ENCODE results near the gene GRAMD1B. TPM values are rescaled to one million over a fixed set of nuclear protein-coding genes. Genes with fewer than 3 reads are reported as not detected.

Gene GRAMD1B
- total and polyA plus RNA-seq, 5 donors from 2014 or later, result 1.7 to 10.8 (median 5.3) TPM

DNA sequence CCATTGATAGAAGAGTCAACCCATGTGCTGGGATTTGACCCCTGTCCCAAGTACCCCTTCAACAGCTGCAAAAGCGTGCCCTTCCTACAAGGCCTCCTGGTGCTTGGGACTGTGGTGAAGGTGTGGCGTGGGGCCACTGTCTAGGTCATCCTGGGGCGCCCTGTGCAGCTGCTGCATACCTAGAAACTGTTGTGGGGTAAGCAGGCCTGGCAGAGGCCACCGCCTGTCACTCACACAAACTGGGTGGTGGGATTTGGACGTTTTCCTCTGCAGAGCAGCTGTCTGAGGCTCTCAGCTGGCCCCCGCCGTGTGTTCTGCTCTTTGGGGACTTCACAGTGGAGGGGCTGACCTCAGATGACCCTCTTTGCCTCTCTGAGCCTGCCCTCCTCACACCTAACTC lies 154.7 kb downstream of the GRAMD1B start:
- peaks cover 0 to 12% (median 7%) of the 10 kb centered on the region in 4 donors for H3K4me1 Mint-ChIP-seq
- H3K27me3 ChIP-seq (ENCODE audit: control insufficient read depth, insufficient read depth, low read length), result no peaks in the 10 kb centered on the region
- H3K4me3 Mint-ChIP-seq, result no peak overlapping the region
- H3K27ac Mint-ChIP-seq, result no peak overlapping the region
- no peak overlapping the region for H3K4me3 ChIP-seq (ENCODE audit: low read depth, low read length)
- DNase-seq (no peak), ATAC-seq (ENCODE audit: low read depth in 2 of 2) (no peak)
- H3K36me3 Mint-ChIP-seq, result peaks cover 4% of the 10 kb centered on the region
- no peaks in the 10 kb centered on the region for H3K36me3 ChIP-seq (ENCODE audit: control insufficient read depth, insufficient read depth, low read length)
- no peaks in the 10 kb centered on the region for H3K27me3 Mint-ChIP-seq
- no peaks in the 10 kb centered on the region for H3K9me3 Mint-ChIP-seq
- H3K27ac ChIP-seq (ENCODE audit: insufficient read depth, low read length, poor library complexity, severe bottlenecking), result no peak overlapping the region
- H3K9me3 ChIP-seq (ENCODE audit: control insufficient read depth in 2 of 2, low read length in 2 of 2), result no peaks in the 10 kb centered on the region
- peaks cover 6% of the 10 kb centered on the region for H3K4me1 ChIP-seq (ENCODE audit: control insufficient read depth, insufficient read depth, low read length, poor library complexity, severe bottlenecking)

DNA sequence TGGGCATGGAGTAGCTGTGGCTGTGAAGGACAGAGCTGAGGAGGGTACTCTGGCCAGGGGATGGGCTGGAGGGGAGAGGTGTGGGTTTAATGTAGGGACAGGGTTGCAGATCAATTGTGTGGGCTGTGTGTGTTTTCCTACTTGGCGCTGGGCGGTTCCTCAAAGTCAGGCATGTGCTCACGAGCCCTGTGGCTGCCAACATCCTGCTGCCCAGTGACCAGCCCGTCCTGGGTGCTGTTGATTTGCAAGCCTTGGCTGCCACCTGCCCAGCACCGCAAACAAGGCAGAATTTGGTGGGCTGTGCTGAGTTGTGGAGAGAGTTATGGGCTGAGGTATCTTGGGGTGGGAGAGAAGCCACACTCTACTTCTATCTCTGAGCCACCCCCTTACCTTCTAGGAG lies 155.1 kb downstream of the GRAMD1B start:
- Mint-ChIP-seq H3K9me3 (no peaks in the 10 kb centered on the region), H3K4me1 (peaks cover 0 to 11% (median 7%) of the 10 kb centered on the region in 4 donors), H3K36me3 (peaks cover 4% of the 10 kb centered on the region), H3K27ac (no peak overlapping the region), H3K27me3 (no peaks in the 10 kb centered on the region), H3K4me3 (no peak overlapping the region)
- Histone ChIP-seq H3K9me3 (ENCODE audit: control insufficient read depth in 2 of 2, low read length in 2 of 2) (no peaks in the 10 kb centered on the region), H3K4me3 (ENCODE audit: low read depth, low read length) (no peak overlapping the region), H3K4me1 (ENCODE audit: control insufficient read depth, insufficient read depth, low read length, poor library complexity, severe bottlenecking) (peaks cover 6% of the 10 kb centered on the region), H3K27me3 (ENCODE audit: control insufficient read depth, insufficient read depth, low read length) (no peaks in the 10 kb centered on the region), H3K36me3 (ENCODE audit: control insufficient read depth, insufficient read depth, low read length) (no peaks in the 10 kb centered on the region), H3K27ac (ENCODE audit: insufficient read depth, low read length, poor library complexity, severe bottlenecking) (no peak overlapping the region)
- no peak for DNase-seq
- ATAC-seq (ENCODE audit: low read depth in 2 of 2), result no peak

DNA sequence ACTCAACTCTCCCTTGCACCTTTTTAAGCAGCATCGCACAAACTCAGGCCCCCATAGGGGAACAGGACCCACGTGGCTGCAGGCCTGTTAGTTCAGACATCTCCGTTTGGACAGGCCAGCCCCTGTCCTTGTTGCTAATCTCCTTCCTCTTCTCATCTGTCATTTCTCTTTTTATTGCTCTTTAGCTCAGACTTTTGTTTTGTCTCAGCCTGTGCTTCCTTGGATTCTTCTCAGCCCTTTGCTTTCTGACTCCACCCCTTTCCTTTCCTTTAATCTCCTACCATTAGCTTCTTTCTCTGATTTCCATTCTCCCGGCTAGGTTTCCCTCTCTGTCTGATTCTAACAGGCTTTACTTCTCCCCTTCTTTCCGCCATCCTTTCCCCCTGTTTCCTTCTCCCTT lies 155.6 kb downstream of the GRAMD1B start:
- Histone ChIP-seq H3K27me3 (ENCODE audit: control insufficient read depth, insufficient read depth, low read length) (no peaks in the 10 kb centered on the region), H3K9me3 (ENCODE audit: control insufficient read depth in 2 of 2, low read length in 2 of 2) (no peaks in the 10 kb centered on the region), H3K36me3 (ENCODE audit: control insufficient read depth, insufficient read depth, low read length) (no peaks in the 10 kb centered on the region), H3K4me3 (ENCODE audit: low read depth, low read length) (no peak overlapping the region), H3K27ac (ENCODE audit: insufficient read depth, low read length, poor library complexity, severe bottlenecking) (no peak overlapping the region), H3K4me1 (ENCODE audit: control insufficient read depth, insufficient read depth, low read length, poor library complexity, severe bottlenecking) (peaks cover 3% of the 10 kb centered on the region)
- H3K27ac Mint-ChIP-seq, result no peak overlapping the region
- H3K36me3 Mint-ChIP-seq, result peaks cover 4% of the 10 kb centered on the region
- no peak for ATAC-seq (ENCODE audit: low read depth in 2 of 2)
- no peaks in the 10 kb centered on the region for H3K27me3 Mint-ChIP-seq
- peaks cover 0 to 6% (median 5%) of the 10 kb centered on the region in 4 donors for H3K4me1 Mint-ChIP-seq
- no peak overlapping the region for H3K4me3 Mint-ChIP-seq
- no peaks in the 10 kb centered on the region for H3K9me3 Mint-ChIP-seq
- DNase-seq, result no peak

DNA sequence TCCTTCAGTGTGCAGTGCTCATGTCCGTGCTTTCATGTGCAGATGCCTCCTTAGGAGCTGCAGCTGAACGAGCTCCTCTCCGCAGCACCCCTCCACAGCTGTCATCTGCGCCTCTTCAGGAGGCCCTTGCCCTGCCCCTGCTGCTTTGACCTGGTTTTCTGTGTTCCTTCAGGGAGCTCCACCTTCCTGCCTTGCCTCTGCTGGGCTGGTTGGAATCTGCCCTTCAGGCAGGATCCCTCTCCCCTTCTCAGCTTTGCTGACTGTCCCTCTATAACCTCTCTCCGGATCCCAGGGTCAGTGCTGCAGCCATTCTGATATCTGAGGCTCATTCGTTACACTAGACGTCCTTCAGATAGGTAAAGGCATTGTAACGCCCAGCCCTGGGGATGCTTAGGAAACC lies 156.5 kb downstream of the GRAMD1B start:
- no peaks in the 10 kb centered on the region for H3K4me1 ChIP-seq (ENCODE audit: control insufficient read depth, insufficient read depth, low read length, poor library complexity, severe bottlenecking)
- H3K36me3 Mint-ChIP-seq, result peaks cover 4% of the 10 kb centered on the region
- no peaks in the 10 kb centered on the region for H3K27me3 ChIP-seq (ENCODE audit: control insufficient read depth, insufficient read depth, low read length)
- DNase-seq (no peak), ATAC-seq (ENCODE audit: low read depth in 2 of 2) (no peak)
- peak overlapping the region in 1 of 3 donors; percentile 44 for H3K27ac Mint-ChIP-seq
- no peak overlapping the region for H3K4me3 ChIP-seq (ENCODE audit: low read depth, low read length)
- peaks cover 0 to 4% (median 1%) of the 10 kb centered on the region in 4 donors for H3K4me1 Mint-ChIP-seq
- H3K9me3 Mint-ChIP-seq, result no peaks in the 10 kb centered on the region
- no peak overlapping the region for H3K4me3 Mint-ChIP-seq
- H3K9me3 ChIP-seq (ENCODE audit: control insufficient read depth in 2 of 2, low read length in 2 of 2), result no peaks in the 10 kb centered on the region
- no peaks in the 10 kb centered on the region for H3K27me3 Mint-ChIP-seq
- no peaks in the 10 kb centered on the region for H3K36me3 ChIP-seq (ENCODE audit: control insufficient read depth, insufficient read depth, low read length)
- H3K27ac ChIP-seq (ENCODE audit: insufficient read depth, low read length, poor library complexity, severe bottlenecking), result no peak overlapping the region

DNA sequence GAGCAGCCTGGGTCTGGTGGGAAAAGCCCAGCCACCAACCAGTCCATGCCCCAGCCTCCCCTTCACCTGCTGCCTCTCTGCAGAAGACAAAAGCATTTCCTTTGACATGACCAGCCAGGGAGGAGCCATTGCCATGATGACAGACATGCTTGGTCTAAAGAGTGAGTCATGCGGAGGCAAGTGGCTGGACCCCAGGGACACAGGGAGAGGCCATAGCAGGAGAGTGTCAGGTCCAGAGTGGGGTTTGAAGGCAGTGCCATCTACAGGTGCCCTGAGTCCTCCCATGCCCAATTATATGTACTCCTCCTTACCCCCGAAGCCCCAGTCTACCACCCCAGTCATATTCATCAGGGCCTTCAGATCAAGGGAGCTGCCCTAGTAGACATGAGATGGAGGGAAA lies 157.0 kb downstream of the GRAMD1B start:
- DNase-seq (no peak), ATAC-seq (ENCODE audit: low read depth in 2 of 2) (no peak)
- Mint-ChIP-seq H3K4me1 (peaks cover 0 to 4% (median 1%) of the 10 kb centered on the region in 4 donors), H3K36me3 (peaks cover 4% of the 10 kb centered on the region), H3K4me3 (no peak overlapping the region), H3K27me3 (no peaks in the 10 kb centered on the region), H3K27ac (no peak overlapping the region), H3K9me3 (no peaks in the 10 kb centered on the region)
- H3K4me1 ChIP-seq (ENCODE audit: control insufficient read depth, insufficient read depth, low read length, poor library complexity, severe bottlenecking), result no peaks in the 10 kb centered on the region
- no peak overlapping the region for H3K27ac ChIP-seq (ENCODE audit: insufficient read depth, low read length, poor library complexity, severe bottlenecking)
- no peak overlapping the region for H3K4me3 ChIP-seq (ENCODE audit: low read depth, low read length)
- H3K36me3 ChIP-seq (ENCODE audit: control insufficient read depth, insufficient read depth, low read length), result no peaks in the 10 kb centered on the region
- no peaks in the 10 kb centered on the region for H3K27me3 ChIP-seq (ENCODE audit: control insufficient read depth, insufficient read depth, low read length)
- no peaks in the 10 kb centered on the region for H3K9me3 ChIP-seq (ENCODE audit: control insufficient read depth in 2 of 2, low read length in 2 of 2)

DNA sequence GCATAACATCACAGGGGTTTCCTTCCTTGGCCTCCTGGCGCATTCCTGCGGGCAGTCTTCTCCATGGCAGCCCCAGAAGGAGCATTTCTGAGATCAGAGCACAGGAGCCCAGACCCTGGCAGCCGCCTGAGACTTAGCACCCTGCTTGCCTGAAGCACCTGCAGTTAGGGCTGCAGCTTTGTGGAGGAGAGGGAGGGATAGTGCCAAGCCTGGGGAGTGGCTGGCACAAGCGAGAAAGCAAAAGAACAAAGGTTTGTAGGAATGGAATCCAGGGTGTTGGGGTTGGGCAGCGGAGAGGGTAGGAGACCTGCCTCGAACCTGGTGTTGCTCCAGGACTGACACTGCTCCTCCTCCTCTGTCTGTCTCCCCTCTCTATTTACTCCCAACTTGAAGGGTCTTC lies 157.5 kb downstream of the GRAMD1B start:
- DNase-seq, result no peak
- Histone ChIP-seq H3K4me3 (ENCODE audit: low read depth, low read length) (no peak overlapping the region), H3K36me3 (ENCODE audit: control insufficient read depth, insufficient read depth, low read length) (no peaks in the 10 kb centered on the region), H3K27me3 (ENCODE audit: control insufficient read depth, insufficient read depth, low read length) (no peaks in the 10 kb centered on the region), H3K4me1 (ENCODE audit: control insufficient read depth, insufficient read depth, low read length, poor library complexity, severe bottlenecking) (no peaks in the 10 kb centered on the region), H3K27ac (ENCODE audit: insufficient read depth, low read length, poor library complexity, severe bottlenecking) (no peak overlapping the region), H3K9me3 (ENCODE audit: control insufficient read depth in 2 of 2, low read length in 2 of 2) (no peaks in the 10 kb centered on the region)
- H3K4me1 Mint-ChIP-seq, result peaks cover 0 to 4% (median 1%) of the 10 kb centered on the region in 4 donors
- no peak overlapping the region for H3K27ac Mint-ChIP-seq
- no peaks in the 10 kb centered on the region for H3K27me3 Mint-ChIP-seq
- H3K36me3 Mint-ChIP-seq, result peaks cover 4% of the 10 kb centered on the region
- no peak for ATAC-seq (ENCODE audit: low read depth in 2 of 2)
- no peak overlapping the region for H3K4me3 Mint-ChIP-seq
- H3K9me3 Mint-ChIP-seq, result no peaks in the 10 kb centered on the region

DNA sequence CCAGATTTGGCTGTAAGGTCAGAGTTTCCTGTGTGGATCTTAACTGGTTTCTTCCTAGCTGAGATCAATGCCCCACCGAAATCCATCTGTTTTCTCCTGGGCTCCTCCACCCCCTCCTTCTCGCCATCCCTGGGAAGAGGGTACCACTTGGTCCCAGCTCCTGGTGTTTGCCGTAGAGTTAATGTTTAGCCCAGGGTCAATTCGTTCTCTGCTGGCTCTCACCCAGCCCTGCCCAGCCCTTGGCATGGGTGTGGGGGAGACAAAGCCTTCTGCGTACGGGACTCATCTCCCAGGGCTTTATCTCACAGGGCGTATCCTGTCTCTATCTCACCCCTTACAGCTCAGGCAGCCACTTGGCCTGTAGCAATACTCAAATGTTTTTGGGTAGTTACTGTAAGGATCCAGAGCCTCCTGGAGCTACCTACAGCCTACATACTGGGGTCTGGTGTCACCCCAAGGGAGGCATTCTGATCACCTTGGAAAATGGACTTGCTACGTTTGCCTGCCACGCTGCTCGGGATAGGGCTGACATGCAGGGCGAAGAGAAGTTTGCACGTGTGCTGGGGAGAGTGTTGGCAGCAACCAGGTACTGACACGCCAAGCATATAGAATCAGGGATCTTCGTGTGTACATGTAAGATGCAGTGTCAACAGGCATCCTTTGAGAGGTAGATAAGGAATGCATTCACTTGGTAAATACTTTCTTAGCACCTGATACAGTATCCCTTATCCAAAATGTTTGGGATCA lies 158.2 kb downstream of the GRAMD1B start:
- Histone ChIP-seq H3K36me3 (ENCODE audit: control insufficient read depth, insufficient read depth, low read length) (no peaks in the 10 kb centered on the region), H3K27me3 (ENCODE audit: control insufficient read depth, insufficient read depth, low read length) (no peaks in the 10 kb centered on the region), H3K27ac (ENCODE audit: insufficient read depth, low read length, poor library complexity, severe bottlenecking) (no peak overlapping the region), H3K4me3 (ENCODE audit: low read depth, low read length) (no peak overlapping the region), H3K4me1 (ENCODE audit: control insufficient read depth, insufficient read depth, low read length, poor library complexity, severe bottlenecking) (no peaks in the 10 kb centered on the region), H3K9me3 (ENCODE audit: control insufficient read depth in 2 of 2, low read length in 2 of 2) (no peaks in the 10 kb centered on the region)
- Mint-ChIP-seq H3K27ac (no peak overlapping the region), H3K27me3 (no peaks in the 10 kb centered on the region), H3K4me1 (no peaks in the 10 kb centered on the region), H3K9me3 (no peaks in the 10 kb centered on the region), H3K4me3 (no peak overlapping the region), H3K36me3 (peaks cover 4% of the 10 kb centered on the region)
- DNase-seq (no peak), ATAC-seq (ENCODE audit: low read depth in 2 of 2) (no peak)

DNA sequence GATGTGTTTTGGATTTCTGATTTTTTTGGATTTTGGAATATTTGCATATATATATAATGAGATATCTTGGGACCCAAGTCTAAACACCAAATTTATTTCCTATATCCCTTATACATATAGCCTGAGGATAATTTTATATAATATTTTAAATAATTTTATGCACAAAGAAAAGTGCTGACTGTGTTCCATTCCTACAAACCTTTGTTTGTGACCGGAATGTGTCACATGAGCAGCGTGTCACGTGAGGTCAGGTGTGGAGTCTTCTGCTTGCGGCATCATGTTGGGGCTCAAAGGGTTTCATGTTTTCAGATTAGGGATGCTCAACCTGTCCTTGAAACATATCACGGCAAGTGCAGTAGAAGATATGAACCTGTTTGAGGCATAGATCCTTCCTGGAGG lies 158.8 kb downstream of the GRAMD1B start:
- Histone ChIP-seq H3K4me1 (ENCODE audit: control insufficient read depth, insufficient read depth, low read length, poor library complexity, severe bottlenecking) (no peaks in the 10 kb centered on the region), H3K36me3 (ENCODE audit: control insufficient read depth, insufficient read depth, low read length) (no peaks in the 10 kb centered on the region), H3K27me3 (ENCODE audit: control insufficient read depth, insufficient read depth, low read length) (no peaks in the 10 kb centered on the region), H3K27ac (ENCODE audit: insufficient read depth, low read length, poor library complexity, severe bottlenecking) (no peak overlapping the region), H3K9me3 (ENCODE audit: control insufficient read depth in 2 of 2, low read length in 2 of 2) (no peaks in the 10 kb centered on the region), H3K4me3 (ENCODE audit: low read depth, low read length) (no peak overlapping the region)
- ATAC-seq (ENCODE audit: low read depth in 2 of 2), result no peak
- H3K4me1 Mint-ChIP-seq, result no peaks in the 10 kb centered on the region
- H3K27ac Mint-ChIP-seq, result no peak overlapping the region
- H3K27me3 Mint-ChIP-seq, result no peaks in the 10 kb centered on the region
- no peaks in the 10 kb centered on the region for H3K9me3 Mint-ChIP-seq
- DNase-seq, result no peak
- H3K4me3 Mint-ChIP-seq, result no peak overlapping the region
- H3K36me3 Mint-ChIP-seq, result peaks cover 4% of the 10 kb centered on the region
